Retinal pigment epithelial cell (primary cell): Measurements from ENCODE around the gene DUOX2.
"Not testable (repeated sequence)": the region's sequence is repeated elsewhere in the genome, so short reads cannot be mapped to it uniquely, and the experiment has no call there.

Source experiments
- DNase-seq: peaks from one replicate; pipeline ENCODE4 v3.0.0-alpha.2; 2010; ENCODE audit warnings: low read depth
- H3K4me3 ChIP-seq: 2 replicates; pipeline ENCODE4 v1.5.1; 2011; ENCODE audit warnings: mild to moderate bottlenecking, low read length, control low read depth, moderate library complexity
- TF ChIP-seq, protein P1 (sequence below): conservative IDR thresholded peaks from 2 replicates; pipeline ENCODE4 v1.5.1; 2011; ENCODE audit warnings: low read depth, low read length, control low read depth, inconsistent platforms

The DUOX2 gene

GRCh38 chr15:45139770-45140169, 25.8 kb upstream of the DUOX2 start:
- DNase-seq: no peak
- H3K4me3 ChIP-seq: no peak overlapping the region
- TF ChIP-seq, protein P1, sequence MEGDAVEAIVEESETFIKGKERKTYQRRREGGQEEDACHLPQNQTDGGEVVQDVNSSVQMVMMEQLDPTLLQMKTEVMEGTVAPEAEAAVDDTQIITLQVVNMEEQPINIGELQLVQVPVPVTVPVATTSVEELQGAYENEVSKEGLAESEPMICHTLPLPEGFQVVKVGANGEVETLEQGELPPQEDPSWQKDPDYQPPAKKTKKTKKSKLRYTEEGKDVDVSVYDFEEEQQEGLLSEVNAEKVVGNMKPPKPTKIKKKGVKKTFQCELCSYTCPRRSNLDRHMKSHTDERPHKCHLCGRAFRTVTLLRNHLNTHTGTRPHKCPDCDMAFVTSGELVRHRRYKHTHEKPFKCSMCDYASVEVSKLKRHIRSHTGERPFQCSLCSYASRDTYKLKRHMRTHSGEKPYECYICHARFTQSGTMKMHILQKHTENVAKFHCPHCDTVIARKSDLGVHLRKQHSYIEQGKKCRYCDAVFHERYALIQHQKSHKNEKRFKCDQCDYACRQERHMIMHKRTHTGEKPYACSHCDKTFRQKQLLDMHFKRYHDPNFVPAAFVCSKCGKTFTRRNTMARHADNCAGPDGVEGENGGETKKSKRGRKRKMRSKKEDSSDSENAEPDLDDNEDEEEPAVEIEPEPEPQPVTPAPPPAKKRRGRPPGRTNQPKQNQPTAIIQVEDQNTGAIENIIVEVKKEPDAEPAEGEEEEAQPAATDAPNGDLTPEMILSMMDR: no peak

DNA sequence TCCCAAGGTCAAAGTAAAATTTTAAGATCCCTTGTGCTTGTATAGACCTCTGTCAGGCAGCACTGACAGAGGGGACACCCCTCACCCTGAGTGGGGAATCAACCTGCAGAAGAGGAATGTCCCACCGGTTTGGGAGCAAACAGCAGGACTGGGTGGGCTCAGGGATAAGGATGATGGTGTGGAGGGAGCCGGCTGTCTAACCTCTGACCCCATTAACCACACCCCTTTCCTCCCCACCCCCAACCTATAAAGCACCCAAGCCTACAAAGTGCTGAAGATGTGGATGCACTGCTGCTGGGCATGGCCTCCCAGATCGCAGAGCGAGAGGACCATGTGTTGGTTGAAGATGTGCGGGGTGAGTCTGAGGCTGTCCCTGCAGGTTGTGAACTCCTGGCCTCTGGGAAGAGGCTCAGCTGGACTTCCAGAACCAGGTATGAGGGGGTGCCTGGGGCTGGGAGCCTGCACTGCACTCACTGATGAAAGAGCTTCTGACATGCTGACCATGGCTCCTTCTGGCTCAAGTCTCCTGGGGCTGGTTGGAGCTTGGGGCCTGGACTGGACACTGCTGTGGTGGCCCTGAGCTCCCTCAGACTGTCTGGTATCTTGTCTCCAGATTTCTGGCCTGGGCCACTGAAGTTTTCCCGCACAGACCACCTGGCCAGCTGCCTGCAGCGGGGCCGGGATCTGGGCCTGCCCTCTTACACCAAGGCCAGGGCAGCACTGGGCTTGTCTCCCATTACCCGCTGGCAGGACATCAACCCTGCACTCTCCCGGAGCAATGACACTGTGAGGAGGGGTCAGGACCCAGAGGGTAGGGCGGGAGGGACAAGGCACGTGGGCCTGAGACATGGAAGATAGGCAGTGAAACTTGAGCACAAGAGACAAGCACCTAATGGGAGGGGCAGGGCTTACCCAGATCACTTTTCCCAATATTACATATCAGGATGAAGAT, 25.1 kb upstream of the DUOX2 start:
- no peak overlapping the region for H3K4me3 ChIP-seq
- TF ChIP-seq, protein P1: no peak
- no peak for DNase-seq

- no peak overlapping the region for H3K4me3 ChIP-seq
- TF ChIP-seq, protein P1: no peak
- no peak for DNase-seq
These were observed 23.7 kb upstream of the DUOX2 start for GRCh38 chr15:45137703-45138102.

- no peak overlapping the region for H3K4me3 ChIP-seq
- TF ChIP-seq, protein P1: peak; percentile 56
- no peak for DNase-seq
These were observed 22.4 kb upstream of the DUOX2 start for GRCh38 chr15:45136378-45136764.

- not testable (repeated sequence) for DNase-seq, H3K4me3 ChIP-seq
These were observed 21.9 kb upstream of the DUOX2 start for GRCh38 chr15:45135705-45136377.

- no peak overlapping the region for H3K4me3 ChIP-seq
- TF ChIP-seq, protein P1: peak; percentile 26
- no peak for DNase-seq
These were observed 21.0 kb upstream of the DUOX2 start for GRCh38 chr15:45134682-45135604.

DNA sequence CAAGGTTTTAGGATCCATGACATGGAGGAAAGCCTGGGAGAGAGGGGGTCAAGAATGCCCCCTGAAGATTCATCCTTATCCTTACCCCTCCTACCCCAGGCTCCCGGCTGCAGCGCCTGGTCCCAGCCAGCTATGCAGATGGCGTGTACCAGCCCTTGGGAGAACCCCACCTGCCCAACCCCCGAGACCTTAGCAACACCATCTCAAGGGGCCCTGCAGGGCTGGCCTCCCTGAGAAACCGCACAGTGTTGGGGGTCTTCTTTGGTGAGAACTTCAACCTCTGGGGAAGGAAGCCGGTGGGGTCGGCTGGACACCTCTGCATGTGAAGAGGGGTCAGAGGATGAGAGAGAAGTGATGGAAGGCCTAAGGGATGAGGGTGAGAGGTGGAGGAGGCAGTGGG, 20.1 kb upstream of the DUOX2 start:
- no peak for DNase-seq
- H3K4me3 ChIP-seq: no peak overlapping the region
- TF ChIP-seq, protein P1: no peak
